Activated CD8-positive, alpha-beta memory T cell treated with anti-CD3 and anti-CD28 coated beads, Interleukin-2, amount 50 U/mL, for 48 hours (primary cell): ENCODE data around the gene GSTO1.

ENCODE experiments used
- DNase-seq: peaks from one replicate; pipeline ENCODE4 v3.0.0-alpha.2; 2020

Gene GSTO1

DNA sequence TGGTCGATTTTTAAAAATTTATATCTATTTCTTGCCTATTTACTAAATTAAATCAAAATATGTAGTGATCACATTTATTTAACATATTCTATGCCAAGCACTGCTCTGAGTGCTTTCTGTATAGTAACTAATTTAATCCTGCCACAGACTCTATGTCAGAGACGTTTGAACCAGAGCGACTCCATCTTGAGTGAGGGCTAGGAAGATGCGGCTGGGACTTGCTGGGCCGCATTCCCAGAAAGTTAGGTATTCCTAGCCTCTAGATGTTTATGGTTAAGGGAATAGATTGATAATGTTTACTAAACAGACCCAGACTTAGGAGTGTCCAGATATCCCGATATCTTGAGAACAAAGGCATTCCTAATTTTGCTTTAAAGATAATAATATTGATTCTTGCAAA lies 3.2 kb upstream of the GSTO1 start:
- no peak for DNase-seq

DNA sequence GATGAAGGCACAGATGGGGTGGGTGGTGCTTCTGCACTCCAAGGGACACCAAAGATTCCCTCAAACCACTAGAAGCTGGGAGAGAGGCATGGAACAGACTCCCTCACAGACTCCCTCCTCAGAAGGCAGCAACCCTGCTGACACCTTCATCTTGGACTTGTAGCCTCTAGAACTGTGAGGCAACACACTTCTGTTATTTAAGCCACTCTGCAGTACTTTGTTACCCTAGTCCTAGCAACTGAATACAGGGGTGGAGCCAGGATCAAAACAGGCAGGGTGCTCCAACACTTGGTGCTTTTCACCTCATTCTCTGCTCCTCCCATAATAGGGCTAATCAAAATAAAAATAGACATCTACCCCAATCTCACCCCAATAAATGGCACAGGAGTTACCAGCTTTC lies 2.3 kb upstream of the GSTO1 start:
- DNase-seq, result no peak

DNA sequence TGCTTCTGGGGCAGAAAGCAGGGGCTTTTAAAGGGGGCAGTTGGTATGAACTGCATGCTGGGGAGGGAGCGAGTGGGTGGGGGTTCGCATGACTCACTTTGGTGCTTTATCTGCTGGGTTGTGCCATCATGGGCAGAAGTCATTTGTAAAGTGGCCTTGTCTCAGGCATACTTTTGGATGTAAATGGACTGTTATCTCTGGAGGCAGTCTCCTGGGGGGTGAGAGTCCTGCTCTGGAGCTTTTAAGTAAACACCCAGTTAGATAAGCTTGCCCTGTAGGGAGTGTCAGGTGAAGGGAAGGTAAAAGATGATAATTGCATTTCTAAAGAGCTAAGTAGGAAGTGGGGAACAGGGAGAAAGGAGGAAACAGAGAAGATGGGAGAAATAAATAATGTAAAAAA lies 1.6 kb upstream of the GSTO1 start:
- DNase-seq, result no peak

DNA sequence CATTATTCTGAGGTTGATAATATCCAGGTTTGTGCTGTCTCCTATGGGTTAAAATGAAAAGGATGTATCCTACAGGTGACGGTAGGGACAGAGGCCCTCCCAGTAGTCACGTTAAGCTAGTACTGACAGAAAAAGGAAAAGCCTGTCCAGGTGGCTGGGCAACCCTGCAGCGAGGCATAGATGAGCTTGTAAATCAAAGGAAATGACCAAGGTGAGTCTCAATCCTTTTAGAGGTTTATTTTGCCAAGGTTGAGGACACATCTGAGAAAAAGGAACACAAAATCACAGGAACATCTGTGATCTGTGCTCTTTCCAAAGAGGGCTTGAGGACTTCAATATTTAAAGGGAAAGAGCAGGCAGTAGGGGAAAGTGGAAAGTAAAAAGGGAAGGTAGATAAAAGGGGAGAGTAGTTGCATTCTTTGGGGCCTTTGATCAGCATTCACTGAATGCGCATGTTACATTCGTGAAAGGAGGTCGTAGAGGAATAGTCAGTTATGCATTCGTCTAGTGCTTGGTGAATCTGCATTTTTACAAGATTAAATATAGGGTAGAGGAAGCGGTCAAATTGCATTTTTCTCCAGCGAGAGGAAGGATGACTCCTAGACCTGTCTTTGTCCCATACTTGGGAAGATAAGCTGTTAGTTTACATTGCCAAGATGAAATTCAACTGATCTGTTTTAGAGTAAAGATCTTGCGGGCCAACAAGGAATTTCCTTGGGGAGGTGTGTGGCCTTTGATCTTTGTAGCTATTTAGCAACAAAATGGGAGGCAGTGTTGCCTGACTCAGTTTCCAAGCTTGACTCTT lies 884 bp upstream of the GSTO1 start:
- DNase-seq, result no peak

DNA sequence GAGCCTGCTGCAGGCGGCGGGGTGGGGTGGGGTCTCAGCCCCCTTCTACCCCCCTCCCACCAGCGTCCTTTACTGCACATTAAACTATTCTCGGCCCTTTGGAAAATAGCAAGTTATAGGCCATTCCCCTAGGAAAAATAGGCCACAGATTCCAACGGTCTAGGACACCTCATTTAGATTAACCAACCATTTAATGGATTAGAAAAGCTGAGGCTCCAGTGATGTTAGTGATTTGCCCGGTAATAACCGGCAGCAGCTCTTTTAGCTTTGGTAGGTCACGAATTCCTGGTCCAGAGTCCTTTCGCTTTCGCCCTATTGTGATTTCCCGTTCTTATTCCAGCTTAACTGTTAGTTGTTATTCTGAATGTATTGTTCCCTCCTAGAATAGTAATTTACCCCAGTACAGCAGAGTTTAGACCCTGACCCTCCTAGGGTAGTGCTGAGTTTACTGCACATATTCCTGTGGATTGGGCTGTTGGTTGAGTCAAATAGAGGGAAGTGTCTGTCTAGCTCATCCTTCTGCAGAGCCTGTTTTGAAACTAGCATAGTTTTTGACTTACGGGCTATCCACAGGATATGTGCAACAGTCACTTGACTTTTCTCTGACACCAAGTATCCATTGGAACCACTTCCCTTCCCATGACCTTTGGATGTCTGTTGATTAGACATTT lies 754 bp downstream of the GSTO1 start:
- no peak for DNase-seq

DNA sequence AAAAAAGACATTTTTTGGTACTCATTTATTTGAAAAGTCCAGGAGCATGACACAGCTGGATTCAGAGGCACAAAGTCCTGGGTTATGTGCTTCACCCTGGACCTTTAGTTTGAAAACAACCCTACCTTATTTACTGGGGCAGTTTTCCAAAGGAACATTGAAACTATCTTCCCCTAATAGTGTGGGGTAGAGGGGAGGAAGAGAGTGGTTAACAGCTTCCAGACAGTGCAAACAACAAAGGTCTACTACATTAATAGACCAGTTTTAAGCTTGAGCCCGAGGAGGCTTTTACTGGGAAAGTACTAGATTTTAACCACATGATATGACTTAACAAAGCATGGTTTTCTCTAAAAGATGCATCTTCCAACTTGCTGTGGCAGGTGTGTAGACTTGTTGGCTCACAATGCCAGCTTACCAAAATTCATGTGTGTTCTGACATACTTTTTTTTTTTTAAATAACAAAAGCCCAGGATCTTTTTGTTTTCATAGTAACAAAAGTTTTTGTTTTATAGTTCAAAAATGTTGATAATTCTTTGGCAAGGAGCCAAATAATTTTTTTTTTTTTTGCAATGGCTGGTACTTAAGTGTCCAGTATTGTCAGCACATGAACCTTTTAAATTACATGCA lies 1.8 kb downstream of the GSTO1 start:
- no peak for DNase-seq

DNA sequence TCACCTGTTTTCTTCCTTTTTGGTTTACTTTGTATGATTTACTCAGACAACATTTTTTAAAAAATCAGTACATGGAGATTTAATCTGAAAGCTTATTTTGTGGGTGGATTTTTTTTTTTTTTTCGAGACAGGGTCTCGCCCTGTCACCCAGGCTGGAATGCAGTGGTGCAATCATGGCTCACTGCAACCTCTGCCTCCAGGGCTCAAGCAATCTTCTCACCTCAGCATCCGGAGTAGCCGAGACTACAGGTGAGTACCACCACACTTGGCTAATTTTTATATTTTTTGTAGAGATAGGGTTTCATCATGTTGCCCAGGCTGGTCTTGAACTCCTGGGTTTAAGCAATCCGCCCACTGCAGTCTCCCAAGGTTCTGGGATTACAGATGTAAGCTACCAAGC lies 2.5 kb downstream of the GSTO1 start:
- DNase-seq, result no peak

DNA sequence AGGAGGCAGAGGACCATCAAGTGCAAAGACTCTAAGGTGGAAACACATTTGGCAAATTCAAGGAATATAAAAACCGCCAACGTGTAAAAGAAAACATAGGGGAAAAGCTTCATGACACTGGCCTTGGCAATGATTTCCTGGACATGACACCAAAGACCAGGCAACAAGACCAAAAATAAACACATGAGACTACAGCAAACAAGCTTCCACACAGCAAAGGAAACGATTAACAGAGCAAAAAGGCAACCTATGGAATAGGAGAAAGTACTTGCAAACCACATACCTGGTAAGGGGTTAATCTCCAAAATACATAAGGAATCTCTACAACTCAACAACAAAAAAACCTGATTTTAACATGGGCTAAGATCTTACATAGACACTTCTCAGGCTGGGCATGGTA lies 3.5 kb downstream of the GSTO1 start:
- no peak for DNase-seq

DNA sequence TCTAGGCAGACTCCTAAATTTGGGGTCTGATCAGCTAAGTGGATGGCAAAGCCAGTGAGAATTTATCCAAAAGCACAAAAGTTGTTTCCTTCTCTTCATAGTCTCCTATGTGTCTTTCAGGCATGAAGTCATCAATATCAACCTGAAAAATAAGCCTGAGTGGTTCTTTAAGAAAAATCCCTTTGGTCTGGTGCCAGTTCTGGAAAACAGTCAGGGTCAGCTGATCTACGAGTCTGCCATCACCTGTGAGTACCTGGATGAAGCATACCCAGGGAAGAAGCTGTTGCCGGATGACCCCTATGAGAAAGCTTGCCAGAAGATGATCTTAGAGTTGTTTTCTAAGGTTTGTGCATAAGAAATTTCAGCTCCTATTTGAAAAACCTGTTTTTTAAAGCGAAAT lies 4.8 kb downstream of the GSTO1 start:
- no peak for DNase-seq

DNA sequence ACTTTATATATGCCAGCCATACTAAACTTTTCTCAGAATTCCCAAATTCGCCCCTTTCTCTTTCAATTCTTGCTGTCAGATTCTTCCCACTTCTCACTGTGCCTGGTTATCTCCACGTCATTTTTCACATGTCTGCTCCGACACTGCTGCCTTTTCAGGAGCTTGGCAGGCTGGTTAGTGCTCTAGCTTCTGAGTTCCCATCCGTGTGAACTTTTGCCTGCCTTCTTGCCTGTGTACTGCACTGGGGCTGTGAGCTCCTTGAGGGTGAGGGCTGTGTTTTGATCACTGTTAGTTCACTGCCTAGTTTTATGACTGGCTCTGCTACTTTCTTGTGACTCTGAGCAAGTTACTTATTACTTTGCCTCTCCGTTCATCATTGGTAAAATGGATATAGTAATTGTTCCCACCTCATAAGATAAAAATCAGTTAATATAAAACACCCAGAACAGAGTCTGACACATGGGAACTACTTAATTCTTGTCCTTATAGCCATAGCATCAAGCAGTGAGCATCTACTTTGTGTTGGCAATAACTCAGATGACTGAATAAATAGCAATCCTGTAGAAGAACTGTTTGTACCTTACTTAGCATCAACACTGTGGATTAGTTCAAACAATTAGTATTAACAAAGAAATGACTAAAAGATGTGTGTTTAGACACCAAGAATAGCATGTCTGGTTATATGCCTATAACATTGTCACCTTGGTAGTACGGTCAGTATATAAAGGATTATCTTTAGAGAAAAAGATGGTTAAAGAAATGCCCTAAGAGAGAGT lies 5.5 kb downstream of the GSTO1 start:
- DNase-seq, result no peak

DNA sequence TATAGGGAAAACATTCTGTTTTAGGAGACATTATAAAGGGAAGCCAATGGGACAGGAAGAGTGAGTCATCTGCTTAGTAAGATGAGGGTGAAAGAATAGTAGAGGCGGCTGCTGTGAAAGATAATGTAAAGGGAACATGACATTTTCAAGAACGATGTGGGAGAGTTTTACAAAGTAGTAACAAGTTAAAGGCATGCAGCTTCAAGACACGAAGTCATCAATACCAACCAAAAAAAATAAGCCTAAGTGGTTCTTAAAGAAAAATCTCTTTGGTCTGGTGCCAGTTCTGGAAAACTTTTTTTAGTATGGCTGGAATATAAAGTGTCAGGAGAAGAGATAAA lies 6.1 kb downstream of the GSTO1 start:
- DNase-seq, result no peak

DNA sequence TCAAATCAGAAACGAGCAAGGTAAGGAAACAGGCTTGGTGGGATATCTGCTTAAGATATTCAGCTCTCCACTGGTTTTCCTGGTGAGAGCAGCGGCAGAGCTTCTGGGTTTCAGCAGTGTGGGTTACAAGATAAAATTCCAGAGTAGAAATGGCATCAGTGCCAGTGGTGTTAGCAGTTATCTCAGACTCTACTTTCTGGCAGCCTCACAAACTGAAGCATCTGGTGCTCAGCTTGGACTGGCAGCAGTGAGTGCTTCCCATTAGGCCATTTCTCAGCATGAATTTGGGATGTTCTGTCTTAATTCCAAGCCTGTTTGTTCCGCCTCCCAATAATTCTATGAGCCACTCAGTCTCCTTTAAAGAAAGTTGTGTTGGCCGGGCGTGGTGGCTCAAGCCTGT lies 7.4 kb downstream of the GSTO1 start:
- no peak for DNase-seq

DNA sequence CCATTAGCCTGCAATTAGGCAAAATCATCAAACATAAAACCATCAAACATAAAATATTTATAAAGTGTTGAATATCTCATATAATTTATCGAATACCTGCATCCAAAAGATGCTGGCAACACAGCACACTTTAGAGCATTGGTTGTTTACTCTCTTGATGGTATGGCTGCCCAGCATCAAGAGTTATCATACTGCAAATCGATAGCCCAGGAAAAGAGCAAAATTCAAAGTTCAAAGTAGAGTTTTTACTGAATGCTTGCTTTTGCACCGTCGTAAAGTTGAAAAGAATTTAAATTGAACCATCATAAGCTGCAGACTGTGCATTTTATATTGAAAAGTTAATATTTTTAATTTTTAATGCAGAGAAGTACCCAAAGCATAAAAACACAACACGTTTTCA lies 10.1 kb downstream of the GSTO1 start:
- no peak for DNase-seq

DNA sequence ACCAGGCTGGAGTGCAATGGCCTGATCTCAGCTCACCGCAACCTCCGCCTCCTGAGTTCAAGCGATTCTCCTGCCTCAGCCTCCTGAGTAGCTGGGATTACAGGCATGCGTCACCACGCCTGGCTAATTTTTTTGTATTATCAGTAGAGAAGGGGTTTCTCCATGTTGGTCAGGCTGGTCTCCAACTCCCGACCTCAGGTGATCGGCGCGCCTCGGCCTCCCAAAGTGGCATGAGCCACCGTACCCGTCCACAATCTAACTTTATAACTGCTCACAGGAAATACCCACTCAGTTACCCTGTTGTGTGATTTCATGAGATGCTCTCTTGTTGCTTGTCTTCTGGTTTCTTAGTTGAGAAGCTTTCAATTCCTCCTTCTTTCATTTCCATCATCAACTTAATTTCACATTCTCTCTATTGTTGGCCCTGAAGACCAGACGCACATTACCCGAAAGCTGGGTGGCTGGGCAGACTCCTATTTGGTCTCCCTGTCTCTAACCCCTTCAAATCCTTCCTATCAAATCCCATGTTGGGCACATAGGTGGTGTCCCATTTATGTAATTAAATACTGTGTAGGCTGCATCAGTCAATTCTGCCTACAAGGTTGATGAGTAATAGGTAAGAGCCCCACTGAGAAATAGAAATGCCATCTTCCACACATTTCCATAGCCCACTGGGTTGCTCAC lies 13.2 kb downstream of the GSTO1 start:
- DNase-seq, result peak; percentile 66

DNA sequence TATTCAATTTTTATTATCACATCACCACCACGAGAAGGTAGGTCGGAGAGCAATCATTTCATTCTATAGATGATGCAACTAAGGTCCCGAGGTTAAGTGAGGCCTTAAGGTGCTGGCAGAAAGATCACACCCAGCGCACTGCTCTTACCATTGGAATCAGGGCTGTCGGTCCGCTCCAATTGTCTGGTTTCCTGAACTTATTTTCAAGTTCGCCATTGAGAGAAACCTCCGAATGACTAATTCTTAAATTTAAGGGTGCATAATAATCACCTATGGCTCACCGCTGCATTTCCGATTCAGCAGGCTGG lies 13.7 kb downstream of the GSTO1 start:
- DNase-seq, result no peak

DNA sequence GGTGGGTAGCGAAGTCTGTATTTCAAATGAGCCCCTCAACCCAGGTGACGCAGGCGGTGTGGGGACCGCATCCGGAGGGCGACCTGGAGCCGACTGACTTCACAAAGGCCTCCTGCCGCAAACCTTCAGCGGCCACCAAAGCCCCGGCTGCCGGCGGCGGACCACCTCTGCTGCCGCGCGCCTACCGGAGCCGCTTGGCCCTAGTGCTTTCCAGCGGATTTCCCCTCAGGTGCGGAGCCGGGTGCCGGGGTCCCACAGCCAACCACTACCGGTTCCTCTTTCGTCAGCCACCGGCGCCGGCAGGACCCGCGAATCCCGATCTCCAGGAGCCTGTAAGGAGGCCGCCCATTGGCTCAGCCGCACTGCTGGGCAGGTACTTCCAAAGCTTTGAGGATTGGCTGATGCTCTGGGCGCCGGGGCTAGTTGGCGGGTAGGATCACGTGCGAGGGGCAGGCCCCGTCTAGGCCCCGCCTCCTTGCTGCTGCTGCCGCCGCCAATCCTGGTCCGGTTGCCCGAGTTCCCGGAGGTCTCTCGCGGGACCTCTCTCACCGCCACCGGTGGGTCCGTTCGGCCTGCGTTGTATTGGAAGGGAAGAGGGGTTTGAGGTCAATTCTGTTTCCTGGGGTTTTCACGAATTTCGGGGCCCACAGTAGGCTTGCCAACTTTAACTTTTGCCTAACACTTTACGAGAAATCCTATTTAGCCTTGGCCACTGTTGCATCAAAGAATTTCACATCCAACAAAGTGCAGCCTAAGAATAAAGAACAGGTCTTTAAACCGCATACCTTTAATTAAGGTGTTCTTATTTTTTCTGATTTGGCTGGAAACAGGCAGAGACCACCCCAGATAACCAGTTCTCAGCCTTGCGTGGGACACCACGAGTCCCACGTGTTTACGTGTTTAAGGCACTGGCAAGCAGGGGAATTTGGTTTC lies 14.3 kb downstream of the GSTO1 start, which contains the start of gene GSTO2:
Gene GSTO2, plus strand, starts transcription at position 472 of the 933 bp plus-strand sequence. CDS start 5,732 bp downstream, outside the sequence.
- DNase-seq, result peak; percentile 97

DNA sequence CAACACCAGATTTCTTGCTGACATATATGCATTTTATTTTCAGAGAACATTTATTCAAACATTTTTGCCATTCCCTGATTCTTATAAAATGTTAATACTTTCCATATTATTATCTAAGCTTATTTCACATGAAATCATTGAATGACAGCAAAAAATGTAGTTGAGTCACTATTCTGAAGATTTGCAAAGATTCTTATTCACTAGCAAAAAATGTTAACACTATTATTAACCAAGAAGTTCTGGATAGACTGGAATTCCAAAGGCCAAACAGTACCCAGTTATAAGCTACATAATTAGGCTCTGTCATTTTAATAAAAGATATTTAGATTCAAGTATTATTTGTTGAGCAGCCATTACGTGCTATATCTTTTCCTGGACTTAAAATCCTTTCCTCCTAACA lies 18.6 kb downstream of the GSTO1 start:
- no peak for DNase-seq

DNA sequence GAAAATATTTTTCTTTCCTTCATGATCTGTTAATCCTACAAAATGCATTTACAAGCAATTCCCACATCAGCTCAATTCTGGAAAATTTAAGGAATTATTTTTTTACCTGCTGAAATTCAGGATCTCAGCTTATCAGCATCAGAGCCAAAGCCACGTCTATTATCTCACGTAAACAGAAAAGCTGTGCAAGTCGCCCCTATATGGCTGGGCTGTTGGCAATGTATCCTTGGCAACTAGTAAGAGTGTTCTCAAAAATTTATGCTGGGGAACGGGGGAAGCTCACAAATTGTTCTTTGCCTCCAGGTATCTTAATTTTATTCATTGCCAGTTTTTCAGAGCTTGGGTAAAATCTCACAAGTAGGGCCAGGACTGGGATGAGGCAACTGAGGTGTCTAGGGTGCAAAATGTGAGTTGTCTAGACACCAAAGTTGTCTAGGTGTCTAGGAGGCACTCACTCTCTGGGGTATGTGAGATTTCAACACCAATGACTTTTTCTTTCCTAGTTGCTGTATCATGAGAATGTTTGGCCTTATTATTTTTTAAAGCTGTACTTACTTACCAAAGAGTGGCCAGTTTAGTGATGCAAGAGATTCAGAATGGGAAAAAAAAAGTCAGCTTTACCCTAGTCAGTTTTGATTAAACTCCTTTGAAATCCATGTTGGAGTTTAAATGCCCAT lies 19.3 kb downstream of the GSTO1 start:
- DNase-seq, result no peak

DNA sequence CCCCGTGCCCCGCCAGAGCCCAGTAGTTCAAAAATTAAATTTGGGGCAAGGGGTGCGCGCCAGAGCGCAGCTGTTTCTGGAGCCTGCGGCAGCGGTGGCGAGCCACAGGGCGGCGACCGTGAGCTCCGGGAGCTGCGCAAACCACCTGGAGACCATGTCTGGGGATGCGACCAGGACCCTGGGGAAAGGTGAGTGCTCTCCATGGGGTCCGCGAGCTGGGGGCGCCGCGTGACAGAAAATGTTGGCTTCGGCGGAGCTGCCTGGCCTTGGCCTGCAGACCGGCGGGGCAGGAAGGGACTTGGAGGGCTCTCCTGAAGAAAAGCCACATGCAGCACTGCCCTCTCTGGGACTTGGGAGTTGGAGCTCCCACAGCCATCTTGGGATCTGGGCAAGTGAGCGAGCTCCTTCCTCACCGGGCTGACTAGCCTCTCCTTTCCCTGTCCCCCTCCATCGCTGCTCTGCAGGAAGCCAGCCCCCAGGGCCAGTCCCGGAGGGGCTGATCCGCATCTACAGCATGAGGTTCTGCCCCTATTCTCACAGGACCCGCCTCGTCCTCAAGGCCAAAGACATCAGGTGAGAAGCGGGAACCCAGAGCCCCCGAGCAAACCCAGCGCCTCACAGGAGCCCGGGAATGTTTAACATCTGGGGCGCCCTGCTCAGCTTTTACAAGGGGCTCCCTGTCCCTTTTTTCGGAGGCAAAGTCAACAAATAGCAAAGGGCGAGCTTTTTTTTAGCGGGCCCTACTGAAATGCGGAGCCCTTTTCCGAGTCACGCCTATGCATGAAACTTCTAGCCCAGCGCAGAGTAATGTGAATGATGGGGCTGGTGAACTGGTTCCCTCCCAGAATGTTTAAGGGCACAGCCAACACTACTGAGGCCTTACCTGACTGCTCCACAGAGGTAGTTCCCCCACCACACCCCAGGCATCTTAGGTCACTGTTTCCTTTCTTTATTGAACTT lies 20.4 kb downstream of the GSTO1 start:
- peak; percentile 77 for DNase-seq

DNA sequence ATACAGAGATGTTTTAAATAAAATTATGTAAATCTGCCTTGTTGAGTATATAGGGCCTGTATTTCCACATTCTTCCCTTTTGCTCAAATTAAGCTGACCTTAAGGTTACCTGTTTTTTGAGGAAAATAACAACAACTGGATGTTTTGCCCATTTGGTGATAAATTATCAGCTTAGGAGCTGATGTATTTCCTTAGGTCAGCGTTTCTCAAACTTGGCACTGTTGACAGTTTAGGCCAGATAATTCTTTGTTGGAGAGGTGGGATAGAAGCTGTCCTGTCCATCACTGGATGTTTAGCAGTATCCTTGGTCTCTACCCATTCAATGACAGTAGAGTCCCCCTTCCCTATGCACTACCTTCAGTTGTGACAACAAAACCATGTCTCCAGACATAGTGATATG lies 21.5 kb downstream of the GSTO1 start:
- no peak for DNase-seq
